GM18907 (cell line): ENCODE results near the gene NAB2.

Source experiments
- ATAC-seq: cut with Tn5 transposase; IDR thresholded peaks from one replicate; pipeline ENCODE4 v1.9.1; 2021; ENCODE audit warnings: mild to moderate bottlenecking, moderate library complexity; ENCODE audit not compliant: unreplicated experiment

Gene NAB2

GRCh38 chr12:57131896-57132744 is 43.2 kb downstream of the NAB2 start:
- ATAC-seq = no peak

- ATAC-seq = no peak
These were observed 44.2 kb downstream of the NAB2 start for GRCh38 chr12:57133013-57133569.

- no peak for ATAC-seq
These were observed 45.0 kb downstream of the NAB2 start for GRCh38 chr12:57133916-57134315.

- ATAC-seq = no peak
These were observed 46.0 kb downstream of the NAB2 start for GRCh38 chr12:57134949-57135348.

- ATAC-seq = no peak
These were observed 46.8 kb downstream of the NAB2 start for GRCh38 chr12:57135527-57136326.

GRCh38 chr12:57138526-57139272 is 49.8 kb downstream of the NAB2 start:
- no peak for ATAC-seq

GRCh38 chr12:57139796-57140649 is 51.1 kb downstream of the NAB2 start:
- ATAC-seq = no peak

GRCh38 chr12:57141249-57141648 is 52.3 kb downstream of the NAB2 start:
- ATAC-seq = no peak

- no peak for ATAC-seq
These were observed 53.2 kb downstream of the NAB2 start for GRCh38 chr12:57142121-57142520.

- no peak for ATAC-seq
These were observed 53.8 kb downstream of the NAB2 start for GRCh38 chr12:57142727-57143126.

GRCh38 chr12:57143454-57143853 is 54.5 kb downstream of the NAB2 start:
- no peak for ATAC-seq
